HG03097 (cell line): ENCODE results near the gene MOCS2.

Experiments
- ATAC-seq: cut with Tn5 transposase; IDR thresholded peaks from one replicate; pipeline ENCODE4 v1.9.1; 2021; ENCODE audit not compliant: unreplicated experiment, low FRiP score

MOCS2 gene

DNA sequence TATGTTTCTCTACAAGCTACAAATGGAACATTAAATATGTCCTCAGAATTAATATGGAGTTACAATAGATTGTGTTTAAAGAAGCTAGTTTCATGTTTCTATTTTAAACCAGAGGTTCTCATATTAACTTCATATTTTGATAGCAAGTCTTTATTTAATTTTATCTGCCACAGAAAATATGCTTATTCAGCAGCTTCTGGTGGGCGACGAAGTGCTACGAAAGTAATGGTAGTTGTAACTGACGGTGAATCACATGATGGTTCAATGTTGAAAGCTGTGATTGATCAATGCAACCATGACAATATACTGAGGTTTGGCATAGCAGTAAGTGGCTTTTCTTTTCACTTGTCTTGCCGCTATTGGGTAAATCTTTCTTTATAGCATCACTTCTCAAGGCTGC is 54.2 kb downstream of the MOCS2 start:
- ATAC-seq = no peak

DNA sequence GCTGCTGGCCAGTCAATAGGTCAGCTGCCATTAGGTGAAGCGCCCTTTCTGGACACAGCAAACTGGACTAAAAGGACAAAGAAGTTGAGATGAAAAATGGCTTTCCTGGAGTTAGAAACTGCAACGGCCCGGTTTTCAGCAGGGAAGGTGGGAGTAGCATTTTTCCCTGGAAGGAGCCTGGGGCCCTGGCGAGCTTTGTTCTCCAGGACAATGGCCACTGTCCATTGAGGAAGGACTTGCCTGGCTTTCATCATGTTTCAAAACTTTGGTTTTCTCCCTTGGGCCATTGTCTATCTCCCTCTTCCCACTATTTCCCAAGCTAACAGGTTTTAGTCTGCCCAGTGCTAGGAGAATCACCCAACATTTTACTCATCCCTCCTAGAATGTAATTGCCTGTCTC is 56.2 kb downstream of the MOCS2 start:
- ATAC-seq = no peak

DNA sequence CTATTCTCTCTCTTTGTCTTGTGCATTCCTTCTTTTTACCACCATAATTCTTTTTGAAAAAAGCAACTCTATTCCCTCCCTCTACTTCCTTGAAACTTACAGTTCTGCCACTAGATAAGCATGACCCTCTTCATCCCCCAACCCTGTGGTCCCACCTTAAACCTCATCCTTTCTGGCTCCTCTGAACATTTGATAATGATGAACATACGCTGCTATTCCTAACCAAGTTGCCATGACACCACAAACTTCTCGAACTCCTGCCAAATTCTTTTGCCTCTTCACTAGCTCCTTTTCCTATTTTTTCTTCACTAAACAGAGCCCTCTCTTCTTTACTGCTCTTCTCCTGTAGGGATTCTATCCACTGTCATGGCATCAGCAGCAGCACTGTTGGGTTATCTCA is 57.1 kb downstream of the MOCS2 start:
- ATAC-seq = no peak

DNA sequence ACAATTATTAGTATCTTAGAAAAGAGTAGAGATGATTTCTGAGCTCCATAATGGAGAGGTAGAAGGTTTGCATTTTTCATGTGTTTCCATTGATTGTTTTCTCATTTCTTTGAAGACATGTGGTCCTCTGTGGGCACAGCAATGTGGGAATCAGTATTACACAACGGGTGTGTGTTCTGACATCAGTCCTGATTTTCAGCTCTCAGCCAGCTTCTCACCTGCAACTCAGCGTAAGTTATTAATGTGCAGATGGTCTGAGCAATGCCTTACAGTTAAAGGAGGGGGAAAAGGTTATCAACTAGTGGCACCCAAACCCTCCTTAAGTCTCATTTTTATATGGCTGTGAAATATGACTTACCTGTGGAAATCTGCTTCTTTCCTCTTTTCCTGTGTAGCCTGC is 61.3 kb downstream of the MOCS2 start:
- no peak for ATAC-seq
